Stimulated activated CD8-positive, alpha-beta memory T cell treated with anti-CD3 and anti-CD28 coated beads, Interleukin-4, amount 100 ng/mL, for 48 hours (primary cell): Measurements from ENCODE around the gene GOLIM4.
A peak's percentile ranks its signal among the peaks of the same experiment; 100 is the strongest.
"Not testable (repeated sequence)": the region's sequence is repeated elsewhere in the genome, so short reads cannot be mapped to it uniquely, and the experiment has no call there.

Experiments used
- DNase-seq: peaks from one replicate; pipeline ENCODE4 v3.0.0-alpha.2; 2020

The GOLIM4 gene

GRCh38 chr3:168095611-168096209, at the start of gene GOLIM4:
Gene GOLIM4 (minus strand): TSS chr3:168095924. CDS start chr3:168095285, 639 bp downstream.
- peak; percentile 72 for DNase-seq

GRCh38 chr3:168141405-168141998, 45.8 kb upstream of the GOLIM4 start:
- DNase-seq: no peak

GRCh38 chr3:168139947-168140346, 44.2 kb upstream of the GOLIM4 start:
- no peak for DNase-seq

- no peak for DNase-seq
Observed at GRCh38 chr3:168138421-168138820, 42.7 kb upstream of the GOLIM4 start.

GRCh38 chr3:168134931-168135330, 39.2 kb upstream of the GOLIM4 start:
- no peak for DNase-seq

- not testable (repeated sequence) for DNase-seq
Observed at GRCh38 chr3:168130250-168130649, 34.5 kb upstream of the GOLIM4 start.

GRCh38 chr3:168128463-168128862, 32.7 kb upstream of the GOLIM4 start:
- not testable (repeated sequence) for DNase-seq

- DNase-seq: no peak
Observed at GRCh38 chr3:168127466-168127865, 31.7 kb upstream of the GOLIM4 start.

GRCh38 chr3:168124791-168125190, 29.1 kb upstream of the GOLIM4 start:
- DNase-seq: no peak

- no peak for DNase-seq
Observed at GRCh38 chr3:168124291-168124690, 28.6 kb upstream of the GOLIM4 start.

- DNase-seq: no peak
Observed at GRCh38 chr3:168123201-168124176, 27.8 kb upstream of the GOLIM4 start.

- DNase-seq: no peak
Observed at GRCh38 chr3:168121184-168122017, 25.7 kb upstream of the GOLIM4 start.

- DNase-seq: no peak
Observed at GRCh38 chr3:168117853-168118313, 22.2 kb upstream of the GOLIM4 start.

- no peak for DNase-seq
Observed at GRCh38 chr3:168117059-168117458, 21.3 kb upstream of the GOLIM4 start.

- no peak for DNase-seq
Observed at GRCh38 chr3:168116279-168116678, 20.6 kb upstream of the GOLIM4 start.

- DNase-seq: no peak
Observed at GRCh38 chr3:168113848-168114247, 18.1 kb upstream of the GOLIM4 start.

GRCh38 chr3:168112894-168113293, 17.2 kb upstream of the GOLIM4 start:
- no peak for DNase-seq

- no peak for DNase-seq
Observed at GRCh38 chr3:168104361-168104760, 8.6 kb upstream of the GOLIM4 start.

- no peak for DNase-seq
Observed at GRCh38 chr3:168102735-168103410, 7.1 kb upstream of the GOLIM4 start.

- no peak for DNase-seq
Observed at GRCh38 chr3:168100777-168101492, 5.2 kb upstream of the GOLIM4 start.

GRCh38 chr3:168097381-168097780, 1.7 kb upstream of the GOLIM4 start:
- no peak for DNase-seq
